ENCODE results near the gene TAGAP. TPM values are rescaled to one million over a fixed set of nuclear protein-coding genes. Genes with fewer than 3 reads are reported as not detected.
A peak's percentile ranks its signal among the peaks of the same experiment; 100 is the strongest.

The TAGAP gene
- total RNA-seq, 2 experiments from 2014 or later: 22.7 to 30.7 TPM

- no peak overlapping the region for H3K4me3 ChIP-seq (ENCODE audit: low read depth, low read length, poor library complexity, severe bottlenecking)
- H3K27ac ChIP-seq (ENCODE audit: low read depth, low read length, poor library complexity, severe bottlenecking): no peak overlapping the region
- H3K4me2 ChIP-seq (ENCODE audit: low read length): no peak overlapping the region
- no TSS peak for BruUV-seq (replicated peaks)
- H3K36me3 ChIP-seq (ENCODE audit: insufficient read depth, low read length): no peaks in the 10 kb centered on the region; the same call in 1 of the 2 replicates
- no peaks in the 10 kb centered on the region for H3K9me2 ChIP-seq (ENCODE audit: insufficient read depth, low read length)
- H3K4me1 ChIP-seq (ENCODE audit: insufficient read depth, low read length, poor library complexity, severe bottlenecking): peaks cover 15% of the 10 kb centered on the region
- ChIA-PET POLR2A (no interaction called here), CTCF (ENCODE audit: unreplicated experiment) (no interaction called here)
- H4K20me1 ChIP-seq (ENCODE audit: insufficient read depth, low read length): no peaks in the 10 kb centered on the region
- 0 out of 2 replicates have a peak overlapping the region, but pooled peaks have one; percentile 15 for H2AFZ ChIP-seq (ENCODE audit: low read length)
- intact Hi-C loops (cut with micrococcal nuclease; ENCODE audit: unreplicated experiment): no loop called here
- DNase-seq (ENCODE audit: low spot score): no peak
- H3K79me2 ChIP-seq (ENCODE audit: insufficient read depth, low read depth, low read length): no peaks in the 10 kb centered on the region
- H3K9me3 ChIP-seq (ENCODE audit: low read length): 0 out of 2 replicates have a peak, but pooled peaks cover 4% of the 10 kb centered on the region
- no peak for TF ChIP-seq EZH2phosphoT487 (IDR thresholded peaks at IDR 0.05; ENCODE audit: borderline replicate concordance, low read depth, low read length)
- TF ChIP-seq CTCF (conservative IDR thresholded peaks at IDR 0.05; ENCODE audit: low read length): no peak
These were observed 24.2 kb upstream of the TAGAP start for GRCh38 chr6:159068904-159069578.

DNA sequence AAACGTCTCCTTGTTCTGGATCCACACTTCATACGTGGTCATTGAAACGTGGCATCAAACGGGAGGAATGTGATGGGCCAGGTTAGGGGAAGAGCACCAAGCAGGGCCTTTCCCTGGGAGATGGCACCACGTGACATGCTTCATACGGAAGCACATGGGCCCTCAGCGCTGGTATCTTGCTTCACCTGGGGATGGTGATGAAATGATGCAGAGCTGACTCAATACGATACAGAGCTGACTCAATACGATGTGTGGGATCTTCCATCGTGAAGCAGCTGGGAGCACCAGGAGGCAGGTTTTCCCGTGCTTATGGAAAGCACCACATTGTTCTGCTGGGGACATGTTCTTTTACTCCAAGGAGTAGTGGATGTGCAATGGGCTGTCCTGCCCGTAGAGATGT, 22.5 kb upstream of the TAGAP start:
- Histone ChIP-seq H3K27ac (ENCODE audit: low read depth, low read length, poor library complexity, severe bottlenecking) (no peak overlapping the region), H3K79me2 (ENCODE audit: insufficient read depth, low read depth, low read length) (no peaks in the 10 kb centered on the region), H3K9me2 (ENCODE audit: insufficient read depth, low read length) (no peaks in the 10 kb centered on the region), H4K20me1 (ENCODE audit: insufficient read depth, low read length) (no peaks in the 10 kb centered on the region), H3K4me2 (ENCODE audit: low read length) (no peak overlapping the region), H3K9me3 (ENCODE audit: low read length) (0 out of 2 replicates have a peak, but pooled peaks cover 4% of the 10 kb centered on the region), H3K4me1 (ENCODE audit: insufficient read depth, low read length, poor library complexity, severe bottlenecking) (peaks cover 27% of the 10 kb centered on the region), H3K36me3 (ENCODE audit: insufficient read depth, low read length) (no peaks in the 10 kb centered on the region; the same call in 1 of the 2 replicates), H3K4me3 (ENCODE audit: low read depth, low read length, poor library complexity, severe bottlenecking) (no peak overlapping the region), H2AFZ (ENCODE audit: low read length) (no peak overlapping the region)
- ChIA-PET CTCF (ENCODE audit: unreplicated experiment) (no interaction called here), POLR2A (interaction anchor here (0.6 to 1.8 kb wide), 2 partner anchors 12 to 23 kb away, joined by 3 to 5 read pairs; partner anchors contain the start of gene TAGAP)
- no TSS peak for BruUV-seq (replicated peaks)
- TF ChIP-seq CTCF (conservative IDR thresholded peaks at IDR 0.05; ENCODE audit: low read length): no peak
- no peak for TF ChIP-seq EZH2phosphoT487 (IDR thresholded peaks at IDR 0.05; ENCODE audit: borderline replicate concordance, low read depth, low read length)
- intact Hi-C loops (cut with micrococcal nuclease; ENCODE audit: unreplicated experiment): no loop called here
- no peak for DNase-seq (ENCODE audit: low spot score)

DNA sequence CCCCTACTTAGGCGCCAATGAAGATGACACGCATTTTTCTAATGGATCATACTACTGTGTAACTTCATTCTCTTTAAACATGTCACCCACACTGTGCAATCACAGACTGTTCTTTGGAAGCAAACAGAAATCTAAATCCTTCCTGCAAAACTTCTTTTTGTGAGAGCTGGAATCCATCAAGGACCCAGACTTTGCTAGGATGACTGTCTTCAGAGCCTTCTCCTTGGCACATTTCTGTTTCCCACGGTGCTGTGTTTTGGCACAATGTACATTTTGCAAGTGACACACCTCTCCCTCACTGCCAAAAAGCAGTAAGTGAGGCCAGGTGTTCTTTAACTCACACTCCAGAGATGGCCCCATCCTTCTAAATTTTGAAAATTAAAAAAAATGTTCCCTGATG, 21.7 kb upstream of the TAGAP start:
- ChIA-PET POLR2A (no interaction called here), CTCF (ENCODE audit: unreplicated experiment) (interaction anchor here (1.5 kb wide), 1 partner anchor 14 kb away, joined by 4 read pairs; no protein-coding TSS in a partner anchor)
- Histone ChIP-seq H3K4me2 (ENCODE audit: low read length) (no peak overlapping the region), H3K9me2 (ENCODE audit: insufficient read depth, low read length) (no peaks in the 10 kb centered on the region), H3K27ac (ENCODE audit: low read depth, low read length, poor library complexity, severe bottlenecking) (no peak overlapping the region), H3K79me2 (ENCODE audit: insufficient read depth, low read depth, low read length) (no peaks in the 10 kb centered on the region), H3K36me3 (ENCODE audit: insufficient read depth, low read length) (no peaks in the 10 kb centered on the region; the same call in 1 of the 2 replicates), H3K9me3 (ENCODE audit: low read length) (peaks cover 4% of the 10 kb centered on the region; the same call in 1 of the 2 replicates), H4K20me1 (ENCODE audit: insufficient read depth, low read length) (no peaks in the 10 kb centered on the region), H3K4me3 (ENCODE audit: low read depth, low read length, poor library complexity, severe bottlenecking) (no peak overlapping the region), H3K4me1 (ENCODE audit: insufficient read depth, low read length, poor library complexity, severe bottlenecking) (peaks cover 31% of the 10 kb centered on the region), H2AFZ (ENCODE audit: low read length) (peak overlapping the region; percentile 53; the same call in 1 of the 2 replicates)
- BruUV-seq (replicated peaks): no TSS peak
- TF ChIP-seq CTCF (conservative IDR thresholded peaks at IDR 0.05; ENCODE audit: low read length) (no peak), EZH2phosphoT487 (IDR thresholded peaks at IDR 0.05; ENCODE audit: borderline replicate concordance, low read depth, low read length) (no peak)
- intact Hi-C loops (cut with micrococcal nuclease; ENCODE audit: unreplicated experiment): no loop called here
- DNase-seq (ENCODE audit: low spot score): no peak
